ENCODE data around the gene IL22. TPM values are rescaled to one million over a fixed set of nuclear protein-coding genes. Genes with fewer than 3 reads are reported as not detected.

The IL22 gene
- total and polyA plus RNA-seq, 4 donors = not detected

- no peak for DNase-seq (ENCODE audit: low read depth in 4 of 6, low spot score in 6 of 6)
- H3K4me1 ChIP-seq (ENCODE audit: control insufficient read depth, insufficient read depth, low read length) = no peaks in the 10 kb centered on the region
- H3K9me3 ChIP-seq (ENCODE audit: control insufficient read depth, insufficient read depth, low read length) = no peaks in the 10 kb centered on the region
These were observed 5.6 kb downstream of the IL22 start for GRCh38 chr12:68247785-68248184.

GRCh38 chr12:68246350-68246749, 7.1 kb downstream of the IL22 start:
- Histone ChIP-seq H3K27me3 (ENCODE audit: control insufficient read depth, insufficient read depth, low read length) (no peaks in the 10 kb centered on the region), H3K36me3 (ENCODE audit: control insufficient read depth, insufficient read depth, low read length) (no peaks in the 10 kb centered on the region), H3K4me1 (ENCODE audit: control insufficient read depth, insufficient read depth, low read length) (no peaks in the 10 kb centered on the region), H3K9me3 (ENCODE audit: control insufficient read depth, insufficient read depth, low read length) (no peaks in the 10 kb centered on the region), H3K4me3 (ENCODE audit: low read depth, low read length) (no peak overlapping the region), H3K27ac (ENCODE audit: low read depth, low read length) (peak overlapping the region; percentile 57)
- 96% methylated on average over 5 of the region's 6 CpGs for WGBS (ENCODE audit: insufficient coverage)
- DNase-seq (ENCODE audit: low read depth in 4 of 6, low spot score in 6 of 6) = no peak

More at GRCh38 chr12:68247785-68248184, 5.6 kb downstream of the IL22 start:
- Histone ChIP-seq H3K36me3 (ENCODE audit: control insufficient read depth, insufficient read depth, low read length) (no peaks in the 10 kb centered on the region), H3K27me3 (ENCODE audit: control insufficient read depth, insufficient read depth, low read length) (no peaks in the 10 kb centered on the region), H3K27ac (ENCODE audit: low read depth, low read length) (no peak overlapping the region), H3K4me3 (ENCODE audit: low read depth, low read length) (no peak overlapping the region)

GRCh38 chr12:68245180-68246021, 8.0 kb downstream of the IL22 start:
- H3K9me3 ChIP-seq (ENCODE audit: control insufficient read depth, insufficient read depth, low read length) = no peaks in the 10 kb centered on the region
- no peaks in the 10 kb centered on the region for H3K4me1 ChIP-seq (ENCODE audit: control insufficient read depth, insufficient read depth, low read length)
- WGBS (ENCODE audit: insufficient coverage) = 10% methylated on average over 6 of the region's 6 CpGs
- peak overlapping the region; percentile 7 for H3K4me3 ChIP-seq (ENCODE audit: low read depth, low read length)
- H3K27me3 ChIP-seq (ENCODE audit: control insufficient read depth, insufficient read depth, low read length) = no peaks in the 10 kb centered on the region
- DNase-seq (ENCODE audit: low read depth in 4 of 6, low spot score in 6 of 6) = peak in 3 of 6 donors; percentile 41 to 68 (median 56)
- H3K36me3 ChIP-seq (ENCODE audit: control insufficient read depth, insufficient read depth, low read length) = no peaks in the 10 kb centered on the region
- H3K27ac ChIP-seq (ENCODE audit: low read depth, low read length) = peak overlapping the region; percentile 57

- DNase-seq (ENCODE audit: low read depth in 4 of 6, low spot score in 6 of 6) = no peak
- no peaks in the 10 kb centered on the region for H3K4me1 ChIP-seq (ENCODE audit: control insufficient read depth, insufficient read depth, low read length)
- no peak overlapping the region for H3K4me3 ChIP-seq (ENCODE audit: low read depth, low read length)
- no peaks in the 10 kb centered on the region for H3K27me3 ChIP-seq (ENCODE audit: control insufficient read depth, insufficient read depth, low read length)
- H3K27ac ChIP-seq (ENCODE audit: low read depth, low read length) = no peak overlapping the region
- H3K36me3 ChIP-seq (ENCODE audit: control insufficient read depth, insufficient read depth, low read length) = no peaks in the 10 kb centered on the region
- H3K9me3 ChIP-seq (ENCODE audit: control insufficient read depth, insufficient read depth, low read length) = no peaks in the 10 kb centered on the region
These were observed 10.6 kb downstream of the IL22 start for GRCh38 chr12:68242777-68243176.

- H3K9me3 ChIP-seq (ENCODE audit: control insufficient read depth, insufficient read depth, low read length) = no peaks in the 10 kb centered on the region
- WGBS (ENCODE audit: insufficient coverage) = 89% methylated on average over 1 of the region's 1 CpG
- H3K27ac ChIP-seq (ENCODE audit: low read depth, low read length) = no peak overlapping the region
- no peaks in the 10 kb centered on the region for H3K4me1 ChIP-seq (ENCODE audit: control insufficient read depth, insufficient read depth, low read length)
- no peaks in the 10 kb centered on the region for H3K27me3 ChIP-seq (ENCODE audit: control insufficient read depth, insufficient read depth, low read length)
- DNase-seq (ENCODE audit: low read depth in 4 of 6, low spot score in 6 of 6) = no peak
- H3K36me3 ChIP-seq (ENCODE audit: control insufficient read depth, insufficient read depth, low read length) = no peaks in the 10 kb centered on the region
- no peak overlapping the region for H3K4me3 ChIP-seq (ENCODE audit: low read depth, low read length)
These were observed 12.4 kb downstream of the IL22 start for GRCh38 chr12:68240975-68241374.

- DNase-seq (ENCODE audit: low read depth in 4 of 6, low spot score in 6 of 6) = no peak
- Histone ChIP-seq H3K27me3 (ENCODE audit: control insufficient read depth, insufficient read depth, low read length) (no peaks in the 10 kb centered on the region), H3K4me3 (ENCODE audit: low read depth, low read length) (no peak overlapping the region), H3K9me3 (ENCODE audit: control insufficient read depth, insufficient read depth, low read length) (no peaks in the 10 kb centered on the region), H3K36me3 (ENCODE audit: control insufficient read depth, insufficient read depth, low read length) (no peaks in the 10 kb centered on the region), H3K27ac (ENCODE audit: low read depth, low read length) (no peak overlapping the region), H3K4me1 (ENCODE audit: control insufficient read depth, insufficient read depth, low read length) (no peaks in the 10 kb centered on the region)
- 22% methylated on average over 1 of the region's 1 CpG for WGBS (ENCODE audit: insufficient coverage)
These were observed 13.3 kb downstream of the IL22 start for GRCh38 chr12:68240079-68240478.

- H3K36me3 ChIP-seq (ENCODE audit: control insufficient read depth, insufficient read depth, low read length) = no peaks in the 10 kb centered on the region
- 58% methylated on average over 3 of the region's 6 CpGs for WGBS (ENCODE audit: insufficient coverage)
- H3K27me3 ChIP-seq (ENCODE audit: control insufficient read depth, insufficient read depth, low read length) = no peaks in the 10 kb centered on the region
- no peak for DNase-seq (ENCODE audit: low read depth in 4 of 6, low spot score in 6 of 6)
- H3K9me3 ChIP-seq (ENCODE audit: control insufficient read depth, insufficient read depth, low read length) = no peaks in the 10 kb centered on the region
- no peak overlapping the region for H3K4me3 ChIP-seq (ENCODE audit: low read depth, low read length)
- no peaks in the 10 kb centered on the region for H3K4me1 ChIP-seq (ENCODE audit: control insufficient read depth, insufficient read depth, low read length)
- no peak overlapping the region for H3K27ac ChIP-seq (ENCODE audit: low read depth, low read length)
These were observed 14.0 kb downstream of the IL22 start for GRCh38 chr12:68239309-68239982.

- H3K9me3 ChIP-seq (ENCODE audit: control insufficient read depth, insufficient read depth, low read length) = no peaks in the 10 kb centered on the region
- no peaks in the 10 kb centered on the region for H3K4me1 ChIP-seq (ENCODE audit: control insufficient read depth, insufficient read depth, low read length)
- DNase-seq (ENCODE audit: low read depth in 4 of 6, low spot score in 6 of 6) = peak in 2 of 6 donors; percentile 62 to 65
- no peak overlapping the region for H3K27ac ChIP-seq (ENCODE audit: low read depth, low read length)
- H3K36me3 ChIP-seq (ENCODE audit: control insufficient read depth, insufficient read depth, low read length) = no peaks in the 10 kb centered on the region
- no peaks in the 10 kb centered on the region for H3K27me3 ChIP-seq (ENCODE audit: control insufficient read depth, insufficient read depth, low read length)
- H3K4me3 ChIP-seq (ENCODE audit: low read depth, low read length) = no peak overlapping the region
- WGBS (ENCODE audit: insufficient coverage) = 20% methylated on average over 1 of the region's 2 CpGs
These were observed 15.8 kb downstream of the IL22 start for GRCh38 chr12:68237619-68238018.

- H3K4me1 ChIP-seq (ENCODE audit: control insufficient read depth, insufficient read depth, low read length) = no peaks in the 10 kb centered on the region
- no peak overlapping the region for H3K27ac ChIP-seq (ENCODE audit: low read depth, low read length)
- H3K36me3 ChIP-seq (ENCODE audit: control insufficient read depth, insufficient read depth, low read length) = no peaks in the 10 kb centered on the region
- no peak overlapping the region for H3K4me3 ChIP-seq (ENCODE audit: low read depth, low read length)
- no peaks in the 10 kb centered on the region for H3K27me3 ChIP-seq (ENCODE audit: control insufficient read depth, insufficient read depth, low read length)
- DNase-seq (ENCODE audit: low read depth in 4 of 6, low spot score in 6 of 6) = peak in 2 of 6 donors; percentile 37 to 38
- 70% methylated on average over 1 of the region's 2 CpGs for WGBS (ENCODE audit: insufficient coverage)
- H3K9me3 ChIP-seq (ENCODE audit: control insufficient read depth, insufficient read depth, low read length) = no peaks in the 10 kb centered on the region
These were observed 16.3 kb downstream of the IL22 start for GRCh38 chr12:68237078-68237477.
